H1 (cell line): Measurements from ENCODE around the gene PKMYT1. TPM values are rescaled to one million over a fixed set of nuclear protein-coding genes. Genes with fewer than 3 reads are reported as not detected.

Experiments
- BACH1 ChIP-seq: IDR thresholded peaks from 2 replicates; pipeline ENCODE4 v1.6.1; 2012; ENCODE audit warnings: low read length, improper control_type of control experiment
- CEBPB ChIP-seq: IDR thresholded peaks from 2 replicates; pipeline ENCODE4 v1.6.1; 2012; ENCODE audit warnings: low read depth, low read length
- CHD1 ChIP-seq: IDR thresholded peaks from 2 replicates; pipeline ENCODE4 v1.6.1; 2012; ENCODE audit warnings: low read depth, low read length, improper control_type of control experiment
- CREB1 ChIP-seq: IDR thresholded peaks from 2 replicates; pipeline ENCODE4 v1.6.1; 2012; ENCODE audit warnings: inconsistent platforms
- CTCF ChIP-seq, 3 experiments: IDR thresholded peaks; 1 replicate in 2 of 3; 2 replicates in 1 of 3; pipeline versions ENCODE4 v1.5.1 to v1.6.1; 2011; ENCODE audit warnings: low read length in 3 of 3, mild to moderate bottlenecking in 3 of 3, inconsistent platforms in 2 of 3, low read depth in 1 of 3, moderate library complexity in 1 of 3; ENCODE audit not compliant: insufficient read depth in 1 of 3; ENCODE audit errors: control extremely low read depth in 1 of 3
- E2F6 ChIP-seq: IDR thresholded peaks from 2 replicates; pipeline ENCODE4 v1.6.1; 2012; ENCODE audit warnings: inconsistent platforms
- GABPA ChIP-seq: IDR thresholded peaks from 2 replicates; pipeline ENCODE4 v1.6.1; 2011; ENCODE audit warnings: mild to moderate bottlenecking, low read length, moderate library complexity, borderline replicate concordance; ENCODE audit not compliant: insufficient read depth
- NRF1 ChIP-seq: IDR thresholded peaks from 2 replicates; pipeline ENCODE4 v1.6.1; 2011; ENCODE audit warnings: mild to moderate bottlenecking, low read depth, low read length, improper control_type of control experiment
- POLR2A ChIP-seq, 2 experiments: IDR thresholded peaks; 1 replicate in 1 of 2; 2 replicates in 1 of 2; pipeline ENCODE4 v1.6.1; 2011; ENCODE audit warnings: low read depth in 2 of 2, low read length in 2 of 2, mild to moderate bottlenecking in 2 of 2; ENCODE audit errors: control extremely low read depth in 1 of 2
- RNF2 ChIP-seq: fragments of 200-900, 300-1000 bp; sonication (generic); IDR thresholded peaks from 2 replicates; pipeline ENCODE4 v1.7.1; 2016; ENCODE audit warnings: borderline replicate concordance, low read depth, mild to moderate bottlenecking, antibody characterized with exemption, low read length; ENCODE audit not compliant: poor library complexity, severe bottlenecking; ENCODE audit errors: missing control alignments
- SAP30 ChIP-seq: fragments of 300-600 bp; sonication (generic); IDR thresholded peaks from 2 replicates; pipeline ENCODE4 v1.7.1; 2012; ENCODE audit warnings: low read length, moderate library complexity, mild to moderate bottlenecking, inconsistent platforms; ENCODE audit not compliant: insufficient read depth, insufficient replicate concordance
- SIN3A ChIP-seq, 2 experiments: IDR thresholded peaks in 1 of 2; conservative IDR thresholded peaks in 1 of 2; 2 replicates each; pipeline ENCODE4 v1.6.1; 2011 to 2012; ENCODE audit warnings: low read length in 2 of 2, improper control_type of control experiment in 1 of 2, low read depth in 1 of 2, mild to moderate bottlenecking in 1 of 2
- SIRT6 ChIP-seq: IDR thresholded peaks from one replicate; pipeline ENCODE4 v1.7.1; 2012; ENCODE audit warnings: low read length, inconsistent platforms
- SP1 ChIP-seq: IDR thresholded peaks from 2 replicates; pipeline ENCODE4 v1.6.1; 2011; ENCODE audit warnings: low read depth, low read length
- SP2 ChIP-seq: IDR thresholded peaks from 2 replicates; pipeline ENCODE4 v1.6.1; 2012; ENCODE audit warnings: mild to moderate bottlenecking, low read length, inconsistent platforms
- SUZ12 ChIP-seq: fragments of 200-600 bp; sonication (generic); IDR thresholded peaks from 2 replicates; pipeline ENCODE4 v1.6.1; 2012; ENCODE audit warnings: mild to moderate bottlenecking, inconsistent platforms, low read length, moderate library complexity, mixed read lengths
- TAF7 ChIP-seq: optimal IDR thresholded peaks from 2 replicates; pipeline ENCODE3; 2011; ENCODE audit warnings: low read depth, mild to moderate bottlenecking, inconsistent platforms, low read length, moderate library complexity, borderline replicate concordance
- TBP ChIP-seq: IDR thresholded peaks from 2 replicates; pipeline ENCODE4 v1.6.1; 2011; ENCODE audit warnings: low read depth, low read length, improper control_type of control experiment
- YY1 ChIP-seq: IDR thresholded peaks from 2 replicates; pipeline ENCODE4 v1.6.1; 2011; ENCODE audit warnings: low read depth, mild to moderate bottlenecking, low read length
- ZNF274 ChIP-seq: IDR thresholded peaks from 2 replicates; pipeline ENCODE4 v1.7.0; 2012; ENCODE audit warnings: low read length, borderline replicate concordance; ENCODE audit errors: extremely low read depth
- polyA plus RNA-seq, 7 experiments: library from polyadenylated mRNA; depleted of rRNA in 3 of 7; stranded (reverse) in 5 of 7; unstranded in 2 of 7; fragments of >200 nt in 5 of 7; fragments of 200-250 nt in 2 of 7; gene quantifications; 1 replicate in 5 of 7; 2 replicates in 1 of 7; 4 replicates in 1 of 7; pipeline versions ENCODE4 v1.2.1 to v1.2.3, GENCODE V29; 2011 to 2013; ENCODE audit warnings: missing spikeins in 2 of 7, mixed read lengths in 2 of 7
- total RNA-seq: library from RNA; stranded (reverse); fragmentation: NEBNext Ultra II Directional; extraction: Animal tissue kit (Norgen Biotek cat#: 25700); gene quantifications from 2 replicates; pipeline ENCODE4 v1.2.1, GENCODE V29; 2021
- TF ChIP-seq, protein P1 (sequence below): IDR thresholded peaks from 2 replicates; pipeline ENCODE4 v1.6.1; 2012; ENCODE audit warnings: inconsistent platforms

The PKMYT1 gene
- total and polyA plus RNA-seq, 2 of the 8 experiments (the other 6 are each of a cell fraction or from before 2014, with no cell fraction given), result 74.7 to 85.2 TPM

- TF ChIP-seq SP2 (no peak), SIRT6 (no peak), POLR2A (IDR thresholded peaks at IDR 0.05; ENCODE audit: control extremely low read depth in 1 of 2, low read depth in 2 of 2, low read length in 2 of 2) (peak in 1 of 2 experiments; percentile 74; a peak in 2 of 3 replicates), CHD1 (no peak), BACH1 (no peak), SP1 (no peak), SUZ12 (no peak), SIN3A (conservative IDR thresholded peaks at IDR 0.05 in 1 of 2, IDR thresholded peaks at IDR 0.05 in 1 of 2; ENCODE audit: low read depth in 1 of 2, low read length in 2 of 2) (peak in 1 of 2 experiments; percentile 81; a peak in 2 of 4 replicates), YY1 (no peak), NRF1 (0 out of 2 replicates have a peak, but pooled peaks have one; percentile 1), CREB1 (peak; percentile 52; the same call in 1 of the 2 replicates), RNF2 (no peak), ZNF274 (no peak), GABPA (no peak), E2F6 (no peak), TAF7 (peak; percentile 54), SAP30 (no peak), TBP (peak; percentile 87), CTCF (IDR thresholded peaks at IDR 0.05; ENCODE audit: control extremely low read depth in 1 of 3, insufficient read depth in 1 of 3, low read depth in 1 of 3, low read length in 3 of 3) (peak; percentile 85 to 95 (median 94)), CEBPB (no peak)
- TF ChIP-seq, protein P1, sequence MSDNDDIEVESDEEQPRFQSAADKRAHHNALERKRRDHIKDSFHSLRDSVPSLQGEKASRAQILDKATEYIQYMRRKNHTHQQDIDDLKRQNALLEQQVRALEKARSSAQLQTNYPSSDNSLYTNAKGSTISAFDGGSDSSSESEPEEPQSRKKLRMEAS, result peak; percentile 80
- TF ChIP-seq, all 59 proteins: peak for 13
Observed at GRCh38 chr16:3027983-3028715, 47.9 kb upstream of the PKMYT1 start (continued).
